Thyroid gland (tissue), 4 donors: ENCODE measurements around the gene CLEC2L.

Experiments used
- CTCF ChIP-seq, 6 experiments: fragments of 200-600 bp in 3 of 6; fragments of 450-650 bp in 3 of 6; sonication (generic) in 3 of 6; IDR thresholded peaks; one replicate each; pipeline ENCODE4 v1.5.1; 2016 to 2019; ENCODE audit warnings: antibody characterized with exemption in 6 of 6, mild to moderate bottlenecking in 2 of 6, inconsistent platforms in 1 of 6, moderate library complexity in 1 of 6
- POLR2A ChIP-seq, 2 donors: fragments of 450-650 bp; IDR thresholded peaks; one replicate each; pipeline ENCODE4 v1.6.1; 2017; ENCODE audit warnings: antibody characterized with exemption in 2 of 2, mild to moderate bottlenecking in 2 of 2, moderate library complexity in 1 of 2

GRCh38 chr7:139568813-139569490 is 45.5 kb downstream of the CLEC2L start:
- TF ChIP-seq CTCF (IDR thresholded peaks at IDR 0.05) (no peak), POLR2A (IDR thresholded peaks at IDR 0.05) (no peak)
